Measurements from ENCODE around the gene OAS3.
"Not testable (repeated sequence)": the region's sequence is repeated elsewhere in the genome, so short reads cannot be mapped to it uniquely, and the experiment has no call there.

Gene OAS3

GRCh38 chr12:112988224-112988623, 50.0 kb downstream of the OAS3 start:
- DNase-seq = no peak

GRCh38 chr12:112988823-112989385, 50.6 kb downstream of the OAS3 start:
- not testable (repeated sequence) for DNase-seq

- no peak for DNase-seq
Measured at GRCh38 chr12:112989806-112990205, 51.5 kb downstream of the OAS3 start.

- peak; percentile 83 for DNase-seq
Measured at GRCh38 chr12:112992541-112993398, 54.5 kb downstream of the OAS3 start.

GRCh38 chr12:112995008-112995407, 56.7 kb downstream of the OAS3 start:
- DNase-seq = no peak

GRCh38 chr12:112996501-112996900, 58.2 kb downstream of the OAS3 start:
- no peak for DNase-seq

GRCh38 chr12:112997506-112997905, 59.2 kb downstream of the OAS3 start:
- DNase-seq = no peak

GRCh38 chr12:112998987-112999767, 60.9 kb downstream of the OAS3 start:
- DNase-seq = peak; percentile 9

GRCh38 chr12:113000433-113000832, 62.2 kb downstream of the OAS3 start:
- no peak for DNase-seq

- DNase-seq = no peak
Measured at GRCh38 chr12:113002155-113002554, 63.9 kb downstream of the OAS3 start.

- DNase-seq = no peak
Measured at GRCh38 chr12:113002676-113003075, 64.4 kb downstream of the OAS3 start.

GRCh38 chr12:113003636-113004035, 65.4 kb downstream of the OAS3 start:
- DNase-seq = no peak

GRCh38 chr12:113005762-113006161, 67.5 kb downstream of the OAS3 start:
- DNase-seq = no peak

- DNase-seq = no peak
Measured at GRCh38 chr12:113006206-113006605, 67.9 kb downstream of the OAS3 start.

- no peak for DNase-seq
Measured at GRCh38 chr12:113006641-113007040, 68.4 kb downstream of the OAS3 start.

- no peak for DNase-seq
Measured at GRCh38 chr12:113007166-113007565, 68.9 kb downstream of the OAS3 start.

- DNase-seq = no peak
Measured at GRCh38 chr12:113010701-113011100, 72.4 kb downstream of the OAS3 start.

GRCh38 chr12:113014565-113014964, 76.3 kb downstream of the OAS3 start:
- no peak for DNase-seq

- no peak for DNase-seq
Measured at GRCh38 chr12:113016796-113017195, 78.5 kb downstream of the OAS3 start.

GRCh38 chr12:113019025-113019424, 80.8 kb downstream of the OAS3 start:
- no peak for DNase-seq

- DNase-seq = no peak
Measured at GRCh38 chr12:113021500-113021899, 83.2 kb downstream of the OAS3 start.
